GM12878 (cell line): Measurements from ENCODE around the gene ZNF839. TPM values are rescaled to one million over a fixed set of nuclear protein-coding genes. Genes with fewer than 3 reads are reported as not detected.

ENCODE experiments used
- CBFB ChIP-seq: IDR thresholded peaks from 2 replicates; pipeline ENCODE4 v1.6.1; 2016; ENCODE audit warnings: antibody characterized with exemption, low read depth
- CBX5 ChIP-seq: sonication (generic); IDR thresholded peaks from 2 replicates; pipeline ENCODE4 v1.6.1; 2016; ENCODE audit warnings: low read depth, moderate library complexity, mild to moderate bottlenecking, inconsistent platforms
- CEBPB ChIP-seq, 2 experiments: fragments of 150-350 bp in 1 of 2; IDR thresholded peaks; 2 replicates each; pipeline ENCODE4 v1.6.1; 2012 to 2014; ENCODE audit warnings: low read depth in 2 of 2, low read length in 2 of 2, borderline replicate concordance in 1 of 2, inconsistent platforms in 1 of 2
- CREM ChIP-seq: IDR thresholded peaks from 2 replicates; pipeline ENCODE4 v1.6.1; 2014; ENCODE audit warnings: antibody characterized with exemption, low read depth
- DPF2 ChIP-seq: fragments of 450-650 bp; IDR thresholded peaks from 2 replicates; pipeline ENCODE4 v1.6.1; 2017; ENCODE audit warnings: mild to moderate bottlenecking
- EZH2 ChIP-seq: IDR thresholded peaks from 2 replicates; pipeline ENCODE4 v1.6.1; 2012; ENCODE audit warnings: low read depth, mild to moderate bottlenecking, control low read depth, inconsistent platforms, low read length, borderline replicate concordance; ENCODE audit not compliant: control insufficient read depth
- FOXM1 ChIP-seq: IDR thresholded peaks from 2 replicates; pipeline ENCODE4 v1.6.1; 2012; ENCODE audit warnings: low read depth, mild to moderate bottlenecking, inconsistent platforms, low read length, moderate library complexity
- IKZF2 ChIP-seq, 2 experiments: fragments of 450-650 bp; IDR thresholded peaks; 2 replicates each; pipeline ENCODE4 v1.6.1; 2017; ENCODE audit warnings: mild to moderate bottlenecking in 2 of 2, moderate library complexity in 2 of 2
- KLF5 ChIP-seq: fragments of 450-650 bp; IDR thresholded peaks from 2 replicates; pipeline ENCODE4 v1.6.1; 2014; ENCODE audit warnings: mild to moderate bottlenecking; ENCODE audit not compliant: partially characterized antibody
- NRF1 ChIP-seq: conservative IDR thresholded peaks from 2 replicates; pipeline ENCODE4 v1.6.1; 2011; ENCODE audit warnings: mild to moderate bottlenecking, low read depth, low read length, improper control_type of control experiment
- POU2F2 ChIP-seq: IDR thresholded peaks from 3 replicates; pipeline ENCODE4 v1.6.1; 2011; ENCODE audit warnings: low read depth, mild to moderate bottlenecking, low read length, borderline replicate concordance
- PRDM15 ChIP-seq: fragments of 450-650 bp; formaldehyde crosslinking; IDR thresholded peaks from 2 replicates; pipeline ENCODE4 v1.4.0; 2020; ENCODE audit warnings: mild to moderate bottlenecking, moderate library complexity
- RAD21 ChIP-seq: IDR thresholded peaks from 2 replicates; pipeline ENCODE4 v1.6.1; 2011; ENCODE audit warnings: mild to moderate bottlenecking, low read depth, low read length, moderate library complexity; ENCODE audit not compliant: insufficient read depth
- RB1 ChIP-seq: fragments of 450-650 bp; formaldehyde crosslinking; IDR thresholded peaks from 2 replicates; pipeline ENCODE4 v1.6.1; 2017; ENCODE audit warnings: mild to moderate bottlenecking, borderline replicate concordance
- RELA ChIP-seq: fragments of 450-650 bp; IDR thresholded peaks from 2 replicates; pipeline ENCODE4 v1.8.0; 2014; ENCODE audit warnings: borderline replicate concordance; ENCODE audit not compliant: partially characterized antibody
- RELB ChIP-seq: fragments of 450-650 bp; IDR thresholded peaks from 2 replicates; pipeline ENCODE4 v1.6.1; 2017; ENCODE audit warnings: low read depth, mild to moderate bottlenecking, moderate library complexity
- SIN3A ChIP-seq: IDR thresholded peaks from 2 replicates; pipeline ENCODE4 v1.6.1; 2012; ENCODE audit warnings: low read depth, low read length, improper control_type of control experiment
- SMC3 ChIP-seq: IDR thresholded peaks from 2 replicates; pipeline ENCODE4 v1.6.1; 2011; ENCODE audit warnings: low read length, improper control_type of control experiment, borderline replicate concordance
- SREBF2 ChIP-seq: IDR thresholded peaks from 2 replicates; pipeline ENCODE4 v1.6.1; 2012; ENCODE audit warnings: mild to moderate bottlenecking, low read length
- SUPT20H ChIP-seq: IDR thresholded peaks from 2 replicates; pipeline ENCODE4 v1.6.1; 2011; ENCODE audit warnings: low read depth, mild to moderate bottlenecking, low read length, moderate library complexity, borderline replicate concordance; ENCODE audit not compliant: control insufficient read depth
- WRNIP1 ChIP-seq: IDR thresholded peaks from 2 replicates; pipeline ENCODE4 v1.6.1; 2011; ENCODE audit warnings: low read depth, low read length, improper control_type of control experiment, borderline replicate concordance
- YBX1 ChIP-seq: fragments of 450-650 bp; IDR thresholded peaks from 2 replicates; pipeline ENCODE4 v1.6.1; 2016; ENCODE audit warnings: antibody characterized with exemption
- ZBTB11 ChIP-seq: fragments of 450-650 bp; formaldehyde crosslinking; IDR thresholded peaks from 2 replicates; pipeline ENCODE4 v1.5.0; 2022; ENCODE audit warnings: mild to moderate bottlenecking, missing genetic modification characterization
- polyA plus RNA-seq, 11 experiments: library from polyadenylated mRNA; depleted of rRNA in 4 of 11; unstranded in 6 of 11; stranded (reverse) in 5 of 11; fragments of >200 nt; fragmentation: Nextera tagmentation in 4 of 11; fragmentation: Illumina TruSeq in 1 of 11; extraction: Ambion mirVana in 4 of 11; extraction: Trizol in 1 of 11; gene quantifications; 1 replicate in 1 of 11; 2 replicates in 10 of 11; pipeline versions ENCODE4 v1.2.1 to v1.2.3, GENCODE V29; 2011 to 2016; ENCODE audit warnings: inconsistent platforms in 2 of 11, missing spikeins in 2 of 11, low read depth in 1 of 11
- total RNA-seq, 4 experiments: library from RNA; depleted of rRNA in 3 of 4; stranded (reverse); fragments of >200 nt in 3 of 4; fragmentation: Illumina TruSeq in 1 of 4; extraction: Trizol in 1 of 4; gene quantifications; 2 replicates each; pipeline versions ENCODE4 v1.2.1 to v1.2.3, GENCODE V29; 2013 to 2021

The ZNF839 gene
- total and polyA plus RNA-seq, 10 of the 15 experiments (the other 5 are each of a cell fraction or from before 2014, with no cell fraction given), result 1.4 to 14.4 (median 8.6) TPM

GRCh38 chr14:102362545-102363181 lies 43.1 kb downstream of the ZNF839 start, which contains the start of the genes CINP and TECPR2 (continued):
- TF ChIP-seq RELB (no peak), RB1 (no peak), EZH2 (no peak), CREM (peak; percentile 86), PRDM15 (no peak), IKZF2 (IDR thresholded peaks at IDR 0.05) (no peak), DPF2 (0 out of 2 replicates have a peak, but pooled peaks have one; percentile 28), ZBTB11 (CRISPR knock-in tag) (no peak), CBX5 (no peak), WRNIP1 (no peak), CBFB (peak; percentile 17; the same call in 1 of the 2 replicates), KLF5 (no peak), RAD21 (no peak), SUPT20H (no peak), CEBPB (IDR thresholded peaks at IDR 0.05; ENCODE audit: borderline replicate concordance in 1 of 2, low read depth in 2 of 2, low read length in 2 of 2) (no peak), NRF1 (no peak), RELA (no peak), YBX1 (no peak), SIN3A (peak; percentile 87), POU2F2 (0 out of 3 replicates have a peak, but pooled peaks have one; percentile 22), SREBF2 (no peak), FOXM1 (no peak), SMC3 (0 out of 2 replicates have a peak, but pooled peaks have one; percentile 8)
